PC-9 (cell line): ENCODE measurements around the gene EFNA3. TPM values are rescaled to one million over a fixed set of nuclear protein-coding genes. Genes with fewer than 3 reads are reported as not detected.

ENCODE experiments used
- BruUV-seq: library from RNA; stranded (reverse); fragments of 400-500 nt; replicated peaks from 2 replicates; lab custom pipeline; 2021; lab: Mats Ljungman, UMichigan
- CTCF ChIA-PET: fragments of 300-600 bp; sonication (Branson Sonifier 250); formaldehyde crosslinking; loops from one replicate; lab custom pipeline; 2022; ENCODE audit warnings: antibody characterized with exemption; lab: Charles Lee
- POLR2A ChIA-PET: fragments of 300-600 bp; sonication (Branson Sonifier 250); formaldehyde crosslinking; loops from one replicate; lab custom pipeline; 2022; ENCODE audit warnings: antibody characterized with exemption; ENCODE audit not compliant: unreplicated experiment; lab: Charles Lee
- DNase-seq, 2 experiments: peaks; one replicate each; pipeline versions ENCODE4 v3.0.0 to v3.0.0-alpha.2; 2015 to 2022; ENCODE audit warnings: mixed read lengths in 1 of 2
- H2AFZ ChIP-seq: fragments of 200-600 bp; sonication (generic); 2 replicates; pipeline ENCODE4 v1.8.1; 2017; ENCODE audit warnings: antibody characterized with exemption
- H3F3A ChIP-seq: fragments of 200-600 bp; sonication (generic); 2 replicates; pipeline ENCODE4 v1.8.1; 2017; ENCODE audit warnings: antibody characterized with exemption, mild to moderate bottlenecking, low read depth; ENCODE audit not compliant: insufficient read depth
- H3K27ac ChIP-seq: fragments of 200-600 bp; sonication (generic); 2 replicates; pipeline ENCODE4 v1.6.1; 2016; ENCODE audit warnings: mixed run types
- H3K27me3 ChIP-seq: fragments of 200-600 bp; sonication (generic); 2 replicates; pipeline ENCODE4 v1.6.1; 2016; ENCODE audit warnings: low read depth, mixed run types; ENCODE audit not compliant: insufficient read depth
- H3K36me3 ChIP-seq: fragments of 200-600 bp; sonication (generic); 2 replicates; pipeline ENCODE4 v1.6.1; 2016; ENCODE audit warnings: low read depth, mixed run types
- H3K4me1 ChIP-seq: fragments of 200-600 bp; sonication (generic); replicated peaks from 2 replicates; pipeline ENCODE4 v1.6.1; 2016; ENCODE audit warnings: mixed run types; ENCODE audit not compliant: insufficient read depth
- H3K4me2 ChIP-seq: fragments of 200-600 bp; sonication (generic); 2 replicates; pipeline ENCODE4 v1.6.1; 2017; ENCODE audit warnings: mixed run types
- H3K4me3 ChIP-seq: fragments of 200-600 bp; sonication (generic); 2 replicates; pipeline ENCODE4 v1.6.1; 2016; ENCODE audit warnings: mixed run types
- H3K79me2 ChIP-seq: fragments of 200-600 bp; sonication (generic); 2 replicates; pipeline ENCODE4 v1.6.1; 2017; ENCODE audit warnings: low read depth, mixed run types
- H3K9me2 ChIP-seq: fragments of 200-600 bp; sonication (generic); 2 replicates; pipeline ENCODE4 v1.8.1; 2017; ENCODE audit warnings: mild to moderate bottlenecking; ENCODE audit not compliant: insufficient read depth
- H3K9me3 ChIP-seq: fragments of 200-600 bp; sonication (generic); 2 replicates; pipeline ENCODE4 v1.8.1; 2016; ENCODE audit warnings: low read depth; ENCODE audit not compliant: insufficient read depth
- H4K20me1 ChIP-seq: fragments of 200-600 bp; sonication (generic); 2 replicates; pipeline ENCODE4 v1.8.1; 2017; ENCODE audit not compliant: insufficient read depth
- EZH2 ChIP-seq: fragments of 200-600 bp; sonication (generic); IDR thresholded peaks from 2 replicates; pipeline ENCODE4 v1.8.0; 2017; ENCODE audit warnings: antibody characterized with exemption, low read depth
- intact Hi-C: fragments of 100-400 bp; cut with micrococcal nuclease; formaldehyde crosslinking; loops from one replicate; pipeline ENCODE4 v1.10.0; 2022; ENCODE audit not compliant: unreplicated experiment
- total RNA-seq: library from RNA; stranded (reverse); gene quantifications from 2 replicates; pipeline ENCODE4 v1.2.3, GENCODE V29; 2021
- TF ChIP-seq, protein P1 (sequence below): fragments of 200-600 bp; sonication (generic); conservative IDR thresholded peaks from 2 replicates; pipeline ENCODE4 v1.6.1; 2017; ENCODE audit warnings: mixed run types, antibody characterized with exemption, mild to moderate bottlenecking, moderate library complexity

Gene EFNA3
- total RNA-seq, 1 experiment from 2014 or later: 6.7 TPM

GRCh38 chr1:155070721-155071569 is 7.7 kb upstream of the EFNA3 start:
- intact Hi-C loops: no loop called here

DNA sequence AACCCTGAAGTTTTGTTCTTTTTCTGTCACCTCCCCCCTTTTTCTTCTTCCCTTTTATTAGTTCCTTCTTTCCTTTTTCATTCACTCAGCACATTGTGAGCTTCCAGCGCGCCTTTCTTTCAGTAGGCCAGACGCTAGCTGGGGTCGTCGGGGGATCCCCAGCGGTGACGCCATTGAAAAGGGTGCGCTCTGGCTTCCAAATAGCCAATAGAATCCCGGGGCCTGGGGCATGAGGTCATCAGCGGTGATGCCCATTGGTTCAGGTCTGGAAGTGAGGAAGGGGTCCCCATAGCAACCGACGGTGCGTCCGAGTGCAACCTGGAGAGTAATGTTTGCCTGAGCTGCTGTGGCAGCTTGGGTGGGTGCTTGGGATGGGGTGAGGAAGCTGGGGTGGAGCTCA is 6.9 kb upstream of the EFNA3 start:
- Histone ChIP-seq H3K27me3 (no peaks in the 10 kb centered on the region), H3K4me1 (peaks cover 5% of the 10 kb centered on the region; the same call in 1 of the 2 replicates), H3K79me2 (no peaks in the 10 kb centered on the region), H3K9me2 (no peaks in the 10 kb centered on the region), H3K36me3 (no peaks in the 10 kb centered on the region), H4K20me1 (no peaks in the 10 kb centered on the region; the same call in 1 of the 2 replicates), H3K9me3 (no peaks in the 10 kb centered on the region), H3K27ac (no peak overlapping the region), H3K4me3 (no peak overlapping the region), H3F3A (peaks cover 25% of the 10 kb centered on the region; the same call in 1 of the 2 replicates), H3K4me2 (no peak overlapping the region; the same call in 1 of the 2 replicates), H2AFZ (no peak overlapping the region)
- intact Hi-C loops: no loop called here
- TF ChIP-seq, protein P1, sequence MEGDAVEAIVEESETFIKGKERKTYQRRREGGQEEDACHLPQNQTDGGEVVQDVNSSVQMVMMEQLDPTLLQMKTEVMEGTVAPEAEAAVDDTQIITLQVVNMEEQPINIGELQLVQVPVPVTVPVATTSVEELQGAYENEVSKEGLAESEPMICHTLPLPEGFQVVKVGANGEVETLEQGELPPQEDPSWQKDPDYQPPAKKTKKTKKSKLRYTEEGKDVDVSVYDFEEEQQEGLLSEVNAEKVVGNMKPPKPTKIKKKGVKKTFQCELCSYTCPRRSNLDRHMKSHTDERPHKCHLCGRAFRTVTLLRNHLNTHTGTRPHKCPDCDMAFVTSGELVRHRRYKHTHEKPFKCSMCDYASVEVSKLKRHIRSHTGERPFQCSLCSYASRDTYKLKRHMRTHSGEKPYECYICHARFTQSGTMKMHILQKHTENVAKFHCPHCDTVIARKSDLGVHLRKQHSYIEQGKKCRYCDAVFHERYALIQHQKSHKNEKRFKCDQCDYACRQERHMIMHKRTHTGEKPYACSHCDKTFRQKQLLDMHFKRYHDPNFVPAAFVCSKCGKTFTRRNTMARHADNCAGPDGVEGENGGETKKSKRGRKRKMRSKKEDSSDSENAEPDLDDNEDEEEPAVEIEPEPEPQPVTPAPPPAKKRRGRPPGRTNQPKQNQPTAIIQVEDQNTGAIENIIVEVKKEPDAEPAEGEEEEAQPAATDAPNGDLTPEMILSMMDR: no peak
- no peak for TF ChIP-seq EZH2
- CTCF ChIA-PET: no interaction called here
- DNase-seq: no peak
- no TSS peak for BruUV-seq
- POLR2A ChIA-PET: no interaction called here

More at GRCh38 chr1:155070721-155071569, 7.7 kb upstream of the EFNA3 start:
- Histone ChIP-seq H4K20me1 (no peaks in the 10 kb centered on the region; the same call in 1 of the 2 replicates), H3K4me3 (peak overlapping the region; percentile 48; the same call in 1 of the 2 replicates), H3K27ac (no peak overlapping the region), H3K4me2 (peak overlapping the region; percentile 74), H3K9me2 (no peaks in the 10 kb centered on the region), H3F3A (peaks cover 25% of the 10 kb centered on the region; the same call in 1 of the 2 replicates), H3K27me3 (no peaks in the 10 kb centered on the region), H3K79me2 (no peaks in the 10 kb centered on the region), H2AFZ (peak overlapping the region; percentile 71; the same call in 1 of the 2 replicates), H3K4me1 (peaks cover 5% of the 10 kb centered on the region; the same call in 1 of the 2 replicates), H3K36me3 (no peaks in the 10 kb centered on the region), H3K9me3 (no peaks in the 10 kb centered on the region)
- peak; percentile 61 to 82 for DNase-seq
- ChIA-PET CTCF (no interaction called here), POLR2A (interaction anchor here (0.6 to 0.7 kb wide), 2 partner anchors 513 to 665 kb away, joined by 3 read pairs; partner anchors contain the start of gene UBE2Q1)
- BruUV-seq: no TSS peak
- TF ChIP-seq EZH2: no peak
- TF ChIP-seq, protein P1: peak; percentile 48

DNA sequence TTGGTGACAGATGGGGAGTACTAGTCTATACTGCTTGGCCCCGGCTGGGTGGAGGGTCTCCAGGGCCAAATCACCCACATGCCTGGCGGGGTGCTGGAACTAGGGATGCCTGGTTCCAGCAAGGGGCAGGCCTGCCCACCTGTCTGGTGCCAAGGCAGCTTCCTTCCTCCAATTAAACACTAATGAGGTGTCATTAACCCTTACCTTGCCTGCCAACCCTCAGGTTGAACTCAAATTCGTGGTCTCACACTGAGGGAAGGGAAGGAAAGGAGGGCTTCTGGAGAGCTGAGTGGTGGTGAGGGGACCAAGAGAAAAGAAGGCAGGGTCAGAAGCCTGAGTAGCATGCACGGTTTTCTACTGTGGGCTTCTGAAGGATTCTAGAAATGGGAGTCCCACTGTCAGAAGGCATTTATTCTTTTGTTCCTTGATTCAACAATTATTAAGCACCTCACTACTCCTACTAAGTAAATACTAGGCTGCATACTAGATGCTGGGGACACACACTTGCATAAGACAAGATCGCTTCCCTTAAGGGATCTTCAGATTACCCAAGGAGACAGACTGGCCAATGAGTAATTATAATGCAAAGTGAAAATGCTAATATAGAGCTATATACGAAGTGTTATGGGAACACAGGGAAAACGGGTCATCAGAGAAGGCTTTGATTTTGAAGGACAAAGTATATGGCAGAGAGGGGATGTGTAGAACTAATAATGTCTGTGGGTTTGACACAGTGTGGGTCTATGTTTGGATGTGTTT is 5.9 kb upstream of the EFNA3 start:
- Histone ChIP-seq H2AFZ (no peak overlapping the region), H3K4me1 (peaks cover 8% of the 10 kb centered on the region), H3F3A (peaks cover 29% of the 10 kb centered on the region; the same call in 1 of the 2 replicates), H4K20me1 (no peaks in the 10 kb centered on the region; the same call in 1 of the 2 replicates), H3K9me3 (no peaks in the 10 kb centered on the region), H3K4me2 (no peak overlapping the region), H3K9me2 (no peaks in the 10 kb centered on the region), H3K79me2 (no peaks in the 10 kb centered on the region), H3K27me3 (no peaks in the 10 kb centered on the region), H3K4me3 (no peak overlapping the region), H3K36me3 (no peaks in the 10 kb centered on the region), H3K27ac (no peak overlapping the region)
- BruUV-seq: TSS peak; percentile 19
- CTCF ChIA-PET: interaction anchor here (0.5 kb wide), 1 partner anchor 100 kb away, joined by 3 read pairs; the partner anchor contains the start of gene KRTCAP2
- TF ChIP-seq, protein P1: no peak
- TF ChIP-seq EZH2: no peak
- intact Hi-C loops: no loop called here
- POLR2A ChIA-PET: interaction anchor here (0.5 kb wide), 1 partner anchor 138 kb away, joined by 4 read pairs; no protein-coding TSS in a partner anchor
- DNase-seq: no peak
